Measurements from ENCODE around the gene GRID2.

DNA sequence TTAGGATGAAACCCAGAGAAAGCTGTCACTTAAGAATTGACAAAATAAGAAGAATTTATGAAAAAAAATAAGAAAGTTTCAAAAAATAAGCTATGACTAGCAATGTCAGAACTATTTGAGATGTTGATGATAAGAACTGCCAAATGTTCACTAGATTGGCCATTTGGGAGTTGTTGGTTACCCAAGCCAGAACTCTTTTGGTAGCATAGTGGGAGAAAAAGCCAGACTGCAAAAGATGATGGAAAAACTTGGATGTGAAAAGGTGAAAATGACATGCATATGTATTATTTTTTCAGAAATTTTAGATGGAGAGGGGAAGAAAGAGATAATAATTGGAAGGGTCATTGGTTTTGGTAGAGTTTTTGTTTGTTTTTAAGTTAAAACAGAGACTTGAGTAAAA lies 1127.6 kb downstream of the GRID2 start:
- TF ChIP-seq, protein P1, sequence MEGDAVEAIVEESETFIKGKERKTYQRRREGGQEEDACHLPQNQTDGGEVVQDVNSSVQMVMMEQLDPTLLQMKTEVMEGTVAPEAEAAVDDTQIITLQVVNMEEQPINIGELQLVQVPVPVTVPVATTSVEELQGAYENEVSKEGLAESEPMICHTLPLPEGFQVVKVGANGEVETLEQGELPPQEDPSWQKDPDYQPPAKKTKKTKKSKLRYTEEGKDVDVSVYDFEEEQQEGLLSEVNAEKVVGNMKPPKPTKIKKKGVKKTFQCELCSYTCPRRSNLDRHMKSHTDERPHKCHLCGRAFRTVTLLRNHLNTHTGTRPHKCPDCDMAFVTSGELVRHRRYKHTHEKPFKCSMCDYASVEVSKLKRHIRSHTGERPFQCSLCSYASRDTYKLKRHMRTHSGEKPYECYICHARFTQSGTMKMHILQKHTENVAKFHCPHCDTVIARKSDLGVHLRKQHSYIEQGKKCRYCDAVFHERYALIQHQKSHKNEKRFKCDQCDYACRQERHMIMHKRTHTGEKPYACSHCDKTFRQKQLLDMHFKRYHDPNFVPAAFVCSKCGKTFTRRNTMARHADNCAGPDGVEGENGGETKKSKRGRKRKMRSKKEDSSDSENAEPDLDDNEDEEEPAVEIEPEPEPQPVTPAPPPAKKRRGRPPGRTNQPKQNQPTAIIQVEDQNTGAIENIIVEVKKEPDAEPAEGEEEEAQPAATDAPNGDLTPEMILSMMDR (optimal IDR thresholded peaks at IDR 0.05 in 1 of 3, IDR thresholded peaks at IDR 0.05 in 1 of 3, conservative IDR thresholded peaks at IDR 0.05 in 1 of 3; ENCODE audit: extremely low read depth in 1 of 3, insufficient read depth in 2 of 3, low read length in 3 of 3) = no peak
- TF ChIP-seq EZH2 (IDR thresholded peaks at IDR 0.05; ENCODE audit: low read length) = no peak
